Neural progenitor cell (in vitro differentiated cells): ENCODE measurements around the gene RAD51B.

Experiments used
- EZH2 ChIP-seq: fragments of 200-600 bp; sonication (generic); IDR thresholded peaks from 2 replicates; pipeline ENCODE4 v1.6.1; 2017; ENCODE audit warnings: antibody characterized with exemption, mild to moderate bottlenecking, moderate library complexity
- TF ChIP-seq, protein P1 (sequence below): fragments of 200-600 bp; sonication (generic); IDR thresholded peaks from 2 replicates; pipeline ENCODE4 v1.5.1; 2017; ENCODE audit warnings: antibody characterized with exemption, mild to moderate bottlenecking

DNA sequence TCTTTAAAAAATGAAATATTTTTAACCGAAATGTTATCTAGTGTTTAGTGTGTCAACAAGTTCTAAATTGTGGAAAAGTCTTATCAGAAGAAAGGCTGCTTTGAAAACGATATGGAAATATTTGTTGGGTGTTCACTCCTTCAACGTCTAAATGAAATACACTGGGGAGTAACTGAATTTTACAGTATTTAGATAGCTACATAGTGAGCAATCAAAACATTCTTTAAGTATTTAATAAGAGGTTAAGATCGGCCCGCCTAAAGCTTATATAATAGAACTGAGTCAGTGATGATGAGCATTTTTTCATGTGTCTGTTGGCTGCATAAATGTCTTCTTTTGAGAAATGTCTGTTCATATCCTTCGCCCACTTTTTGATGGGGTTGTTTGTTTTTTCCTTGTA, 228.3 kb downstream of the RAD51B start:
- TF ChIP-seq, protein P1, sequence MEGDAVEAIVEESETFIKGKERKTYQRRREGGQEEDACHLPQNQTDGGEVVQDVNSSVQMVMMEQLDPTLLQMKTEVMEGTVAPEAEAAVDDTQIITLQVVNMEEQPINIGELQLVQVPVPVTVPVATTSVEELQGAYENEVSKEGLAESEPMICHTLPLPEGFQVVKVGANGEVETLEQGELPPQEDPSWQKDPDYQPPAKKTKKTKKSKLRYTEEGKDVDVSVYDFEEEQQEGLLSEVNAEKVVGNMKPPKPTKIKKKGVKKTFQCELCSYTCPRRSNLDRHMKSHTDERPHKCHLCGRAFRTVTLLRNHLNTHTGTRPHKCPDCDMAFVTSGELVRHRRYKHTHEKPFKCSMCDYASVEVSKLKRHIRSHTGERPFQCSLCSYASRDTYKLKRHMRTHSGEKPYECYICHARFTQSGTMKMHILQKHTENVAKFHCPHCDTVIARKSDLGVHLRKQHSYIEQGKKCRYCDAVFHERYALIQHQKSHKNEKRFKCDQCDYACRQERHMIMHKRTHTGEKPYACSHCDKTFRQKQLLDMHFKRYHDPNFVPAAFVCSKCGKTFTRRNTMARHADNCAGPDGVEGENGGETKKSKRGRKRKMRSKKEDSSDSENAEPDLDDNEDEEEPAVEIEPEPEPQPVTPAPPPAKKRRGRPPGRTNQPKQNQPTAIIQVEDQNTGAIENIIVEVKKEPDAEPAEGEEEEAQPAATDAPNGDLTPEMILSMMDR = no peak
- no peak for TF ChIP-seq EZH2
